ENCODE measurements around the gene HOXA7.

The HOXA7 gene

GRCh38 chr7:27147199-27148030 lies 9.1 kb downstream of the HOXA7 start, which contains the start of gene HOXA6:
HOXA6 (minus strand) TSS chr7:27147774; CDS start chr7:27147749, 25 bp downstream.
- DNase-seq (ENCODE audit: low read depth) = no peak

GRCh38 chr7:27146491-27147198 lies 9.8 kb downstream of the HOXA7 start:
- DNase-seq (ENCODE audit: low read depth) = no peak

GRCh38 chr7:27145914-27146412 lies 10.5 kb downstream of the HOXA7 start:
- no peak for DNase-seq (ENCODE audit: low read depth)

GRCh38 chr7:27145165-27145913 lies 11.1 kb downstream of the HOXA7 start:
- no peak for DNase-seq (ENCODE audit: low read depth)

DNA sequence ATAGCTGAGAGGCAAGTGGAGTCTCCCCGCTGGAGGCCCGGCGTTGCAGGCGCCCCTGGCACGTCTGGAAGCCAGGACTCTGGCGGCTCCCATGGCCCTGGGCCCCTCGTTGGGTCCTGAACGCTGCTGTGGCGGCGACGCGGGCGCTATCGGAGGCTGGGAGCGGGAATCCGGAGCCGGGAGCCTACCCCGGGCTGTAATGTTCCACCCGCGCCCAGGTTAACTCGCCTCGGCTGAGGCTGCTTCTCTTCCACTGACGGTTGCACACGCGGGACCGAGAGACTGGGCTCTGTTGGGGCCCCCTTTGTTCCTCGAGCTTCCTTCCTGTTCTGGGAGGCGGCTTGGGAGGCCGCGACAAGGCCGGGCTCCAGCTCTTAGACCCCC lies 11.7 kb downstream of the HOXA7 start:
- no peak for DNase-seq (ENCODE audit: low read depth)

GRCh38 chr7:27143950-27144780 lies 12.3 kb downstream of the HOXA7 start:
- no peak for DNase-seq (ENCODE audit: low read depth)

GRCh38 chr7:27143023-27143949 lies 13.2 kb downstream of the HOXA7 start, which contains the start of gene HOXA5:
HOXA5 (minus strand) TSS chr7:27143681; CDS start chr7:27143607, 74 bp downstream.
- DNase-seq (ENCODE audit: low read depth) = no peak

GRCh38 chr7:27142580-27143022 lies 13.9 kb downstream of the HOXA7 start:
- DNase-seq (ENCODE audit: low read depth) = no peak

- DNase-seq (ENCODE audit: low read depth) = no peak
Measured at GRCh38 chr7:27141923-27142579, 14.4 kb downstream of the HOXA7 start.

DNA sequence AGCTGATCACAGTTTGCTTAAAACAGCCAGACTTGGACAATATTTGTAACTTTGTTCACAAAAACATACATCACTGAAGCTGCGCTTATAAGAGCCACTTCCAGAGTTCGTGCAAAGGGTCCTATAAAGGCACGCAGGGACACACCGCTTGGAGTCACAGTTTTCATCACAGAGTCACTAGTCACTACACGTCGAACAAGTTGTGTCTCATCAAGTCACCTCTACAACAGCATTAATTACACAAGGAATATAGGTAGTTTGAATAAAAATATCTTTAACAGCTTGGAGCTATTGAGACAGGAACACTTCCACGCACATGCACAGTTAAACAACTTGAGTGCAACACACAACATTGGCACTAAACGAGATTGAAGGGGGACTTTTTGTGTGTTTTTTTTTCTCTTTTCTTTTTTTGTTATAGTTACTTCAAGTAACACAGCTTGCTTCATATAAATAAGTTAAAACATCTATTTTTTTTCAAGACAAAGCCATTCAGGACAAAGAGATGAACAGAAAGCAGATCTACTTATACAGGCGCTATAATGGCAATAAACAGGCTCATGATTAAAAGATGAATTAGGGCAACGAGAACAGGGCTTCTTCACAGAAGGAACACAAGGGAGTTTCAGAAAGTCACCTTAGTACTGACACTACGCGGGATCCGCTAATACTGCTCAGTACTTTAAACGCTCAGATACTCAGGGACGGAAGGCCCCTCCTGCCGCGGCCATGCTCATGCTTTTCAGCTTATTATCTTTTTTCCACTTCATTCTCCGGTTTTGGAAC lies 15.1 kb downstream of the HOXA7 start:
- DNase-seq (ENCODE audit: low read depth) = no peak

DNA sequence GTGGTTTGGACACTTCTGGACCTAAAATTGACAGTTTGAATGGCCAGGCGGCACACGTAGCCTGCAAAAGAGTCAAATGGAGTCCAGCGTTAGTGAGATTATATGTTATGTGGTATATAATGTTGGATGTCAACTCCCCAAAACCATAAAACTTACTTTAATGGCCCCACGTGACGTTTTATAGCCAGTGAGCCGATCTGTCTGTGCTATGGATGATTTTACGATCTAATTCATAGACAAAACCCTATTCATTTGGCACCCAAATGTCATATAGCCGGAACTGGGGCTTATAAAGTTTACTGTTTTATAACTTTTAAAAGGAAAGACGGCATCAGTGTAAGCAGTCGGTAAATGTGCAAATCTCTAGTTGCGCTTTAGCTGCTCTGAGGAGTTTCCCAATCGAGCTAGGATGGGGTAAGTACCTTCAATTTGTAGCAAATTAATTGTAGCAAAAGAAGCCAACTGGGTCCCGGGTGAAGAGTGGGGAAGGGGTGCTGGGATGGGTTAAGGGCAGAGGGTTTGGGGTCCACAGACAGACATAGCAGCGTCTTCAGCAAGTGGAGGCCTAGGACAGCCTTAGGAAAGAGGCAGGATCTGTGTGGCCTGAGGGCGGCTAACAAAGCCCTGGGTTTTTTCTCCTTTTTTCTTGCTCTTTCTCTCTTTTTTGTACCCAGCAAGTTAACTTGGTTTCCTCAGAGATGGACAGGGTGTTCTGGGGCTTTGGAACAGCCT lies 16.2 kb downstream of the HOXA7 start:
- DNase-seq (ENCODE audit: low read depth) = no peak

DNA sequence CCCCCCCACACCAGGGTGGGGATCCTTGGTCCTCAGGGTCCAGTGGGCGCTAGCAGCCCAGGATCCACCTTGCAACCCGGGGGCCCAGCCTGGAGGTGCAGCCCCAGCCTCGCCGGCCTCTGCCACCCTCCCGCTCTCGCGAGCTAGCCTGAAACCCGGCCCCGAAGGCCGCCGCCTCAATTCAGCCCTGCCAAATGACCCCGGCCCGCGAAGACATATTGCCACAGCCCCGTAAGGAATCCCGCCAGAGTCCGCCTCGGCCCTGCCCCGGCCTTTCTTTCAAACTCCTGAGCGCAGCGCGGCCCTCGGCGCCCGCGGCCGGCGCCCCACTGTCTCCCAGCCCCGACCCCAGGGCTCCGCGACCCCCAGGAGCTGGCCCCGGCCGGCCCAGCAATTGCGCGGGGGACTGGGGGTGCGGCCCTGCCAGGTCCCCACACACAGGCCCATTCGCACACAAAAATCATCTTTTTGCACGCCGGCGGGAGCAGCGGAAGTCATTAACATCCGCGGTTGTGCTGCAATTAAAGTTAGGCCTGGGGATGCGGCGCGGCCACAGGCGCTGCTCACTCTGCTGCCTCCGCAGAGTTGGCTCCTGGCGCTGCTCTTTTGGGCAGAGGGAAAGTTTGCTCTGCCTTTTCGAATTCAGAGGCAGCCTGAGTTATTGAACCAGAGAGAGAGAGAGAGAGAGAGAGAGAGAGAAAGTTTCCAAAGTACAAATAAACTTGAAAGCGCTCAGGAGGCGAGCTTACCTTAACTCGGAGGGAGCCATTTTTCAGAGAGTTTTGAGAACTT lies 16.9 kb downstream of the HOXA7 start:
- DNase-seq (ENCODE audit: low read depth) = no peak

GRCh38 chr7:27138985-27139333 lies 17.5 kb downstream of the HOXA7 start:
- no peak for DNase-seq (ENCODE audit: low read depth)

GRCh38 chr7:27138472-27138871 lies 18.0 kb downstream of the HOXA7 start:
- DNase-seq (ENCODE audit: low read depth) = no peak

DNA sequence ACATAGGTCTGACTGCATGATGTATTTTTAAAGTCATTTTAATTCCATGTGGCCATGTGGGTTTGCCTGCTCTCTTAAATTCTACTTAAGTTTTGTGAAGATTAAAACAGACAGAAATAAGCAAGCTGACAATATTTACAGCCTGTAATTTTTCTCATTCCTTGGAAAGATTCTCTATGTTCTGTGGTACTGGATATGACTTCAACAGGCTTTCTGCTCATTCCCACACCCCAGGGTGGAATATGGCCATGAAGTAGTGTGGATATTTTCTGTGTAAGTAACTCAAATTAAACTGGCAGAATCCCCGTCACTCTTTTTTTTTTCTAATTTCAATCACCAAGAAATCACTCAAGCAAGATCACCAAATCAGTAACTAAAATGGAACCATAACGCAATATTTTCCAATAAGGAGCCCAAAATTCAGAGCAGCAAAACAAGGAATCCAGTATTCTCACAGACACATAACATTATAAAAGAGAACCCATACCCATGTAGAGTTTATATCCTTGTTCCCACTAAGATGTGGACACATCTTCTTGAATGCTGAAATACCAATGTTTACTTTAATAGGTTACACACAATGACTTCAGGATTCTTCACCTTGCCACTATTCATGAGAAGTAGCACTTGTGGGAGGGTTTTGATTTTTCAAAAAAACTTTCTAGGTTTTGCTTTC lies 18.7 kb downstream of the HOXA7 start:
- no peak for DNase-seq (ENCODE audit: low read depth)

GRCh38 chr7:27134392-27134791 lies 22.1 kb downstream of the HOXA7 start:
- DNase-seq (ENCODE audit: low read depth) = no peak

All from activated T-helper 1 cell treated with Interleukin-2 at 50 U/mL for 16 hours (primary cell).